Measurements from ENCODE around the gene AHSP. TPM values are rescaled to one million over a fixed set of nuclear protein-coding genes. Genes with fewer than 3 reads are reported as not detected.
"Not testable (repeated sequence)": the region's sequence is repeated elsewhere in the genome, so short reads cannot be mapped to it uniquely, and the experiment has no call there.

The AHSP gene
- total and polyA plus RNA-seq, 4 donors: 0.48 to 1,651 TPM; not detected in 2

DNA sequence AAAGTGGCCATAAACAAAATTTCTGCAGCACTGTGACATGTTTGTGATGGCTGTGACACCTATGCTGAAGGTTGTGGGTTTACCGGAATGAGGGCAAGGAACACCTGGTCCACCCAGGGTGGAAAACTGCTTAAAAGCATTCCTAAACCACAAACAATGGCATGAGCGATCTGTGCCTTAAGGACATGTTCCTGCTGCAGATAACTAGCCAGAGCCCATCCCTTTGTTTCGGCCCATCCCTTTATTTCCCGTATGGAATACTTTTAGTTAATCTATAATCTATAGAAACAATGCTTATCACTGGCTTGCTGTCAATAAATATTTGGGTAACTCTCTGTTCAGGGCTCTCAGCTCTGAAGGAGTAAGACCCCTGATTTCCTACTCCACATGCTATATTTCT is 12.1 kb downstream of the AHSP start:
- H3K36me3 ChIP-seq (ENCODE audit: control insufficient read depth in 4 of 4, insufficient read depth in 3 of 4, low read depth in 1 of 4, low read length in 3 of 4); H3K9ac ChIP-seq (ENCODE audit: low read depth in 1 of 2, low read length in 2 of 2); H3K27me3 ChIP-seq (ENCODE audit: control insufficient read depth in 4 of 4, insufficient read depth in 4 of 4, low read length in 3 of 4); H3K4me1 ChIP-seq (ENCODE audit: control insufficient read depth in 4 of 4, insufficient read depth in 4 of 4, low read length in 3 of 4); H3K27ac ChIP-seq (ENCODE audit: low read depth in 1 of 2, low read length in 2 of 2); DNase-seq (ENCODE audit: low spot score); H3K4me3 ChIP-seq (ENCODE audit: low read depth in 1 of 3, low read length in 3 of 3): not testable (repeated sequence)
- peaks cover 0 to 15% (median 1%) of the 10 kb centered on the region in 4 donors for H3K9me3 ChIP-seq (ENCODE audit: control insufficient read depth in 4 of 4, low read length in 3 of 4)
- WGBS: 66% methylated on average over 4 of the region's 4 CpGs

DNA sequence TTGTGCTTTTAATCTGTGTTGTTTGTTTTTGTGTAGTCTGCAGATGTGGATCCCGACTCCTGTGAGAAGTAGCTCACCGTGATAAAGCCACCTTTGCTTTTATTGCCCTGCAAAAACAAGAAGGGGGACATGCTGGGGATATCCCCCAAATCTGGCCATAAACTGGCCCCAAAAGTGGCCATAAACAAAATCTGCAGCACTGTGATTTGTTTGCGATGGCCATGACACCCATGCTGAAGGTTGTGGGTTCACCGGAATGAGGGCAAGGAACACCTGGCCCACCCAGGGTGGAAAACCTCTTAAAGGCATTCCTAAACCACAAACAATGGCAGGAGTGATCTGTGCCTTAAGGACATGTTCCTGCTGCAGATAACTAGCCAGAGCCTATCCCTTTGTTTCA is 15.1 kb downstream of the AHSP start:
- no peak for TF ChIP-seq TAF1 (conservative IDR thresholded peaks at IDR 0.05)
- TF ChIP-seq, protein P1, sequence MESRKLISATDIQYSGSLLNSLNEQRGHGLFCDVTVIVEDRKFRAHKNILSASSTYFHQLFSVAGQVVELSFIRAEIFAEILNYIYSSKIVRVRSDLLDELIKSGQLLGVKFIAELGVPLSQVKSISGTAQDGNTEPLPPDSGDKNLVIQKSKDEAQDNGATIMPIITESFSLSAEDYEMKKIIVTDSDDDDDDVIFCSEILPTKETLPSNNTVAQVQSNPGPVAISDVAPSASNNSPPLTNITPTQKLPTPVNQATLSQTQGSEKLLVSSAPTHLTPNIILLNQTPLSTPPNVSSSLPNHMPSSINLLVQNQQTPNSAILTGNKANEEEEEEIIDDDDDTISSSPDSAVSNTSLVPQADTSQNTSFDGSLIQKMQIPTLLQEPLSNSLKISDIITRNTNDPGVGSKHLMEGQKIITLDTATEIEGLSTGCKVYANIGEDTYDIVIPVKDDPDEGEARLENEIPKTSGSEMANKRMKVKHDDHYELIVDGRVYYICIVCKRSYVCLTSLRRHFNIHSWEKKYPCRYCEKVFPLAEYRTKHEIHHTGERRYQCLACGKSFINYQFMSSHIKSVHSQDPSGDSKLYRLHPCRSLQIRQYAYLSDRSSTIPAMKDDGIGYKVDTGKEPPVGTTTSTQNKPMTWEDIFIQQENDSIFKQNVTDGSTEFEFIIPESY (IDR thresholded peaks at IDR 0.05): no peak
- TF ChIP-seq NR2F2 (IDR thresholded peaks at IDR 0.05): no peak
- TF ChIP-seq, protein P2, sequence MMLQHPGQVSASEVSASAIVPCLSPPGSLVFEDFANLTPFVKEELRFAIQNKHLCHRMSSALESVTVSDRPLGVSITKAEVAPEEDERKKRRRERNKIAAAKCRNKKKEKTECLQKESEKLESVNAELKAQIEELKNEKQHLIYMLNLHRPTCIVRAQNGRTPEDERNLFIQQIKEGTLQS (IDR thresholded peaks at IDR 0.05): no peak
- TF ChIP-seq YY1 (IDR thresholded peaks at IDR 0.05): no peak
- TF ChIP-seq, protein P3, sequence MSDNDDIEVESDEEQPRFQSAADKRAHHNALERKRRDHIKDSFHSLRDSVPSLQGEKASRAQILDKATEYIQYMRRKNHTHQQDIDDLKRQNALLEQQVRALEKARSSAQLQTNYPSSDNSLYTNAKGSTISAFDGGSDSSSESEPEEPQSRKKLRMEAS (IDR thresholded peaks at IDR 0.05): no peak
- TF ChIP-seq FOXA1 (IDR thresholded peaks at IDR 0.05): no peak
- TF ChIP-seq, protein P4, sequence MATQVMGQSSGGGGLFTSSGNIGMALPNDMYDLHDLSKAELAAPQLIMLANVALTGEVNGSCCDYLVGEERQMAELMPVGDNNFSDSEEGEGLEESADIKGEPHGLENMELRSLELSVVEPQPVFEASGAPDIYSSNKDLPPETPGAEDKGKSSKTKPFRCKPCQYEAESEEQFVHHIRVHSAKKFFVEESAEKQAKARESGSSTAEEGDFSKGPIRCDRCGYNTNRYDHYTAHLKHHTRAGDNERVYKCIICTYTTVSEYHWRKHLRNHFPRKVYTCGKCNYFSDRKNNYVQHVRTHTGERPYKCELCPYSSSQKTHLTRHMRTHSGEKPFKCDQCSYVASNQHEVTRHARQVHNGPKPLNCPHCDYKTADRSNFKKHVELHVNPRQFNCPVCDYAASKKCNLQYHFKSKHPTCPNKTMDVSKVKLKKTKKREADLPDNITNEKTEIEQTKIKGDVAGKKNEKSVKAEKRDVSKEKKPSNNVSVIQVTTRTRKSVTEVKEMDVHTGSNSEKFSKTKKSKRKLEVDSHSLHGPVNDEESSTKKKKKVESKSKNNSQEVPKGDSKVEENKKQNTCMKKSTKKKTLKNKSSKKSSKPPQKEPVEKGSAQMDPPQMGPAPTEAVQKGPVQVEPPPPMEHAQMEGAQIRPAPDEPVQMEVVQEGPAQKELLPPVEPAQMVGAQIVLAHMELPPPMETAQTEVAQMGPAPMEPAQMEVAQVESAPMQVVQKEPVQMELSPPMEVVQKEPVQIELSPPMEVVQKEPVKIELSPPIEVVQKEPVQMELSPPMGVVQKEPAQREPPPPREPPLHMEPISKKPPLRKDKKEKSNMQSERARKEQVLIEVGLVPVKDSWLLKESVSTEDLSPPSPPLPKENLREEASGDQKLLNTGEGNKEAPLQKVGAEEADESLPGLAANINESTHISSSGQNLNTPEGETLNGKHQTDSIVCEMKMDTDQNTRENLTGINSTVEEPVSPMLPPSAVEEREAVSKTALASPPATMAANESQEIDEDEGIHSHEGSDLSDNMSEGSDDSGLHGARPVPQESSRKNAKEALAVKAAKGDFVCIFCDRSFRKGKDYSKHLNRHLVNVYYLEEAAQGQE (IDR thresholded peaks at IDR 0.05): no peak
- no peak for TF ChIP-seq EGR1 (IDR thresholded peaks at IDR 0.05; ENCODE audit: low read depth in 2 of 2)
- no peak for TF ChIP-seq GABPA (IDR thresholded peaks at IDR 0.05 in 1 of 2, conservative IDR thresholded peaks at IDR 0.05 in 1 of 2)
- no peak for TF ChIP-seq SP1 (IDR thresholded peaks at IDR 0.05)
- TF ChIP-seq FOXA2 (IDR thresholded peaks at IDR 0.05): no peak
- no peak for TF ChIP-seq HNF4G (IDR thresholded peaks at IDR 0.05)
- no peak for TF ChIP-seq RAD21 (IDR thresholded peaks at IDR 0.05)
- TF ChIP-seq RXRA (IDR thresholded peaks at IDR 0.05): no peak
- no peak for TF ChIP-seq HNF4A (conservative IDR thresholded peaks at IDR 0.05)
- no peaks in the 10 kb centered on the region for H3K4me1 ChIP-seq (ENCODE audit: control insufficient read depth in 4 of 4, insufficient read depth in 4 of 4, low read length in 3 of 4)
- H3K4me3 ChIP-seq (ENCODE audit: low read depth in 1 of 3, low read length in 3 of 3): no peak overlapping the region
- H3K27me3 ChIP-seq (ENCODE audit: control insufficient read depth in 4 of 4, insufficient read depth in 4 of 4, low read length in 3 of 4): peaks cover 0 to 4% (median under 1%) of the 10 kb centered on the region in 4 donors
- H3K27ac ChIP-seq (ENCODE audit: low read depth in 1 of 2, low read length in 2 of 2): no peak overlapping the region
- 84% methylated on average over 4 of the region's 4 CpGs for WGBS
- H3K9me3 ChIP-seq (ENCODE audit: control insufficient read depth in 4 of 4, low read length in 3 of 4): peaks cover 0 to 15% (median 0%) of the 10 kb centered on the region in 4 donors
- no peak for DNase-seq (ENCODE audit: low spot score)
- no peaks in the 10 kb centered on the region for H3K36me3 ChIP-seq (ENCODE audit: control insufficient read depth in 4 of 4, insufficient read depth in 3 of 4, low read depth in 1 of 4, low read length in 3 of 4)
- H3K9ac ChIP-seq (ENCODE audit: low read depth in 1 of 2, low read length in 2 of 2): no peak overlapping the region
